Measurements from ENCODE around the gene SMPD4.
"Not testable (repeated sequence)": the region's sequence is repeated elsewhere in the genome, so short reads cannot be mapped to it uniquely, and the experiment has no call there.

SMPD4 gene

GRCh38 chr2:130155956-130156623 lies 25.3 kb downstream of the SMPD4 start:
- not testable (repeated sequence) for DNase-seq

- DNase-seq, result no peak
Measured at GRCh38 chr2:130154773-130155765, 26.3 kb downstream of the SMPD4 start.

- DNase-seq, result not testable (repeated sequence)
Measured at GRCh38 chr2:130154423-130154770, 27.0 kb downstream of the SMPD4 start.

GRCh38 chr2:130153721-130154422 lies 27.5 kb downstream of the SMPD4 start:
- DNase-seq, result not testable (repeated sequence)

GRCh38 chr2:130152816-130153595 lies 28.4 kb downstream of the SMPD4 start:
- no peak for DNase-seq

- not testable (repeated sequence) for DNase-seq
Measured at GRCh38 chr2:130152136-130152815, 29.1 kb downstream of the SMPD4 start.

GRCh38 chr2:130151145-130151512 lies 30.3 kb downstream of the SMPD4 start:
- not testable (repeated sequence) for DNase-seq

GRCh38 chr2:130150181-130151144 lies 30.9 kb downstream of the SMPD4 start:
- DNase-seq, result no peak

- DNase-seq, result not testable (repeated sequence)
Measured at GRCh38 chr2:130148515-130148914, 32.9 kb downstream of the SMPD4 start.

- peak; percentile 13 to 23 (median 18) for DNase-seq
Measured at GRCh38 chr2:130145006-130145414, 36.4 kb downstream of the SMPD4 start, which contains the start of gene CCDC74B. CCDC74B (minus strand) TSS chr2:130145112; CDS start chr2:130144996, 116 bp downstream.

- not testable (repeated sequence) for DNase-seq
Measured at GRCh38 chr2:130143266-130144039, 37.9 kb downstream of the SMPD4 start.

GRCh38 chr2:130142396-130143265 lies 38.8 kb downstream of the SMPD4 start:
- DNase-seq, result not testable (repeated sequence)

GRCh38 chr2:130141645-130142370 lies 39.6 kb downstream of the SMPD4 start:
- not testable (repeated sequence) for DNase-seq

GRCh38 chr2:130141002-130141401 lies 40.4 kb downstream of the SMPD4 start:
- DNase-seq, result not testable (repeated sequence)

- not testable (repeated sequence) for DNase-seq
Measured at GRCh38 chr2:130140516-130140915, 40.9 kb downstream of the SMPD4 start.

- not testable (repeated sequence) for DNase-seq
Measured at GRCh38 chr2:130139331-130140280, 41.8 kb downstream of the SMPD4 start.

- not testable (repeated sequence) for DNase-seq
Measured at GRCh38 chr2:130138841-130139251, 42.6 kb downstream of the SMPD4 start.
